K562 (cell line): ENCODE measurements around the gene ST6GALNAC6. TPM values are rescaled to one million over a fixed set of nuclear protein-coding genes. Genes with fewer than 3 reads are reported as not detected.

Experiments used
- ATAC-seq: fragments of 200-7000 bp; cut with Tn5 transposase; 3 replicates; pipeline ENCODE4 v1.9.1; 2020; ENCODE audit warnings: moderate library complexity
- BruUV-seq: library from RNA; stranded (reverse); fragments of 400-500 nt; replicated peaks from 2 replicates; lab custom pipeline; 2021; lab: Mats Ljungman, UMichigan
- CTCF ChIA-PET: fragments of 300-600 bp; formaldehyde crosslinking; extraction: SDS; loops from one replicate; lab custom pipeline; 2021; ENCODE audit warnings: low intra/inter-chr PET ratio; lab: Yijun Ruan, JAX
- POLR2A ChIA-PET: fragments of 300-600, 350-650 bp; sonication (Branson Sonifier 250); formaldehyde crosslinking; extraction: SDS; loops from one replicate; lab custom pipeline; 2021; ENCODE audit warnings: antibody characterized with exemption, inconsistent platforms; lab: Yijun Ruan, JAX
- DNase-seq, 4 experiments: peaks; one replicate each; pipeline versions ENCODE4 v3.0.0 to v3.0.0-alpha.2; 2011 to 2018; ENCODE audit warnings: low spot score in 3 of 4, mixed read lengths in 3 of 4; ENCODE audit errors: extremely low read depth in 1 of 4
- FAIRE-seq: peaks from 2 replicates; lab custom pipeline; 2011; peaks lifted over from hg19 to GRCh38; lab: Jason Lieb, UNC
- H2AFZ ChIP-seq: 2 replicates; pipeline ENCODE4 v1.6.0; 2011; ENCODE audit warnings: low read depth, low read length, control low read depth, inconsistent platforms
- H3K27ac ChIP-seq: fragments of 200-600 bp; 3 replicates; pipeline ENCODE4 v1.8.0; 2011; ENCODE audit warnings: low read depth, mild to moderate bottlenecking, control low read depth, inconsistent platforms, low read length, moderate library complexity, mixed read lengths; ENCODE audit errors: extremely low read depth
- H3K27me3 ChIP-seq, 2 experiments: fragments of 300-600 bp in 1 of 2; 2 replicates in 1 of 2; 3 replicates in 1 of 2; pipeline versions ENCODE4 v1.6.0 to v1.8.0; 2011; ENCODE audit warnings: inconsistent platforms in 2 of 2, low read length in 2 of 2, mild to moderate bottlenecking in 1 of 2, mixed read lengths in 1 of 2, moderate library complexity in 1 of 2; ENCODE audit not compliant: control insufficient read depth in 2 of 2, insufficient read depth in 2 of 2
- H3K36me3 ChIP-seq: fragments of 300-600 bp; 3 replicates; pipeline ENCODE4 v1.8.0; 2011; ENCODE audit warnings: mild to moderate bottlenecking, low read length, inconsistent platforms; ENCODE audit not compliant: control insufficient read depth, insufficient read depth
- H3K4me1 ChIP-seq, 2 experiments: fragments of 200-600 bp in 1 of 2; replicated peaks in 1 of 2; 2 replicates in 1 of 2; 3 replicates in 1 of 2; pipeline versions ENCODE4 v1.5.1 to v1.8.0; 2011; ENCODE audit warnings: inconsistent platforms in 2 of 2, low read length in 2 of 2, mild to moderate bottlenecking in 1 of 2, mixed read lengths in 1 of 2, moderate library complexity in 1 of 2; ENCODE audit not compliant: control insufficient read depth in 2 of 2, insufficient read depth in 2 of 2
- H3K4me2 ChIP-seq: 2 replicates; pipeline ENCODE4 v1.6.1; 2011; ENCODE audit warnings: low read length, control low read depth, inconsistent platforms, mixed read lengths; ENCODE audit not compliant: insufficient read depth
- H3K4me3 ChIP-seq: fragments of 200-600 bp; sonication (generic), shearing (Covaris generic); 2 replicates; pipeline ENCODE4 v1.5.1; 2016; ENCODE audit warnings: control low read depth, inconsistent platforms
- H3K79me2 ChIP-seq: fragments of 200-600 bp; 3 replicates; pipeline ENCODE4 v1.8.0; 2011; ENCODE audit warnings: low read length, inconsistent platforms; ENCODE audit not compliant: control insufficient read depth, insufficient read depth
- H3K9ac ChIP-seq, 2 experiments: 2 replicates each; pipeline versions ENCODE4 v1.6.0 to v1.6.1; 2011; ENCODE audit warnings: low read depth in 2 of 2, low read length in 2 of 2, control low read depth in 1 of 2, inconsistent platforms in 1 of 2, mild to moderate bottlenecking in 1 of 2, mixed read lengths in 1 of 2; ENCODE audit not compliant: insufficient read depth in 1 of 2
- H3K9me1 ChIP-seq: one replicate; pipeline ENCODE4 v1.6.0; 2011; ENCODE audit warnings: inconsistent platforms, mild to moderate bottlenecking, low read length, moderate library complexity; ENCODE audit not compliant: control insufficient read depth, insufficient read depth
- H3K9me3 ChIP-seq: replicated peaks from 2 replicates; pipeline ENCODE4 v1.5.1; 2011; ENCODE audit warnings: low read depth, low read length, inconsistent platforms; ENCODE audit not compliant: control insufficient read depth, insufficient read depth
- H4K20me1 ChIP-seq: replicated peaks from 2 replicates; pipeline ENCODE4 v1.6.1; 2011; ENCODE audit warnings: low read length, inconsistent platforms, mixed read lengths; ENCODE audit not compliant: control insufficient read depth, insufficient read depth
- KAT7 ChIP-seq: sonication (generic); formaldehyde crosslinking; IDR thresholded peaks from 2 replicates; pipeline ENCODE4 v1.8.0; 2022; ENCODE audit warnings: missing genetic modification reagents, mild to moderate bottlenecking, borderline replicate concordance
- KLF6 ChIP-seq: fragments of 250-450 bp; sonication (Bioruptor Pico); IDR thresholded peaks from 2 replicates; pipeline ENCODE4 v1.4.0; 2020; ENCODE audit warnings: mild to moderate bottlenecking, moderate library complexity, borderline replicate concordance
- POLR2G ChIP-seq: fragments of 200-400 bp; formaldehyde crosslinking; IDR thresholded peaks from 2 replicates; pipeline ENCODE4 v1.6.1; 2017; ENCODE audit warnings: low read depth, mild to moderate bottlenecking, antibody characterized with exemption, low read length, moderate library complexity
- ZEB2 ChIP-seq: fragments of 450-650 bp; IDR thresholded peaks from 2 replicates; pipeline ENCODE4 v1.6.1; 2016
- ZHX1 ChIP-seq: fragments of 150-350 bp; conservative IDR thresholded peaks from 2 replicates; pipeline ENCODE4 v1.6.1; 2014; ENCODE audit warnings: low read length
- WGBS: fragments of 100-300 bp; shearing (Covaris generic); methylation state at CpG from one replicate; pipeline ENCODE4 v1.1.6; 2016; ENCODE audit warnings: low coverage, mixed read lengths; ENCODE audit not compliant: insufficient coverage; ENCODE audit errors: missing lambda C conversion rate; 5-methylcytosine and 5-hydroxymethylcytosine counted together
- in situ Hi-C: fragments of 300-500 bp; cut with MboI; formaldehyde crosslinking; loops from 4 replicates; pipeline ENCODE4 v1.15.0; 2018; ENCODE audit warnings: inconsistent platforms, mixed read lengths
- intact Hi-C: fragments of 100-400 bp; cut with micrococcal nuclease; formaldehyde crosslinking; loops from 2 replicates; pipeline ENCODE4 v1.14.2; 2022
- polyA plus RNA-seq, 8 experiments: library from polyadenylated mRNA; depleted of rRNA in 4 of 8; stranded (reverse) in 5 of 8; unstranded in 3 of 8; fragments of >200 nt; fragmentation: Nextera tagmentation in 2 of 8; fragmentation: Illumina TruSeq in 1 of 8; extraction: Ambion mirVana in 2 of 8; extraction: Trizol in 1 of 8; gene quantifications; 2 replicates each; pipeline versions ENCODE4 v1.2.1 to v1.2.3, GENCODE V29; 2011 to 2014; ENCODE audit warnings: inconsistent platforms in 1 of 8, missing spikeins in 1 of 8
- total RNA-seq, 7 experiments: library from RNA; depleted of rRNA in 6 of 7; stranded (reverse); fragments of >200 nt in 6 of 7; fragmentation: Illumina TruSeq in 2 of 7; extraction: Trizol in 2 of 7; gene quantifications; 2 replicates each; pipeline versions ENCODE4 v1.2.1 to v1.2.3, GENCODE V29; 2011 to 2021; ENCODE audit warnings: low replicate concordance in 1 of 7

The ST6GALNAC6 gene
- total and polyA plus RNA-seq, 9 of the 15 experiments (the other 6 are each of a cell fraction or from before 2014, with no cell fraction given) = 0.13 to 23.0 (median 14.5) TPM

GRCh38 chr9:127884976-127885490 is 14.4 kb downstream of the ST6GALNAC6 start:
- peaks cover 0 to 29% of the 10 kb centered on the region in 2 experiments; a peak in 3 of 5 replicates for H3K4me1 ChIP-seq
- no peaks in the 10 kb centered on the region for H3K9me1 ChIP-seq
- H4K20me1 ChIP-seq = no peaks in the 10 kb centered on the region
- no peak overlapping the region for H3K4me3 ChIP-seq
- H3K27me3 ChIP-seq = no peaks in the 10 kb centered on the region
- no peaks in the 10 kb centered on the region for H3K9me3 ChIP-seq
- BruUV-seq = no TSS peak
- H3K27ac ChIP-seq = no peak overlapping the region
- no peak overlapping the region for H3K4me2 ChIP-seq
- no peak for TF ChIP-seq KAT7 (CRISPR knock-in tag)
- TF ChIP-seq POLR2G = peak; percentile 36; the same call in 1 of the 2 replicates
- no peak for TF ChIP-seq KLF6 (CRISPR knock-in tag)
- no peak for TF ChIP-seq ZHX1
- no peak for TF ChIP-seq ZEB2
- H3K79me2 ChIP-seq = no peaks in the 10 kb centered on the region
- ChIA-PET CTCF (no interaction called here), POLR2A (interaction anchor here (0.7 to 2.4 kb wide), 4 partner anchors 8 to 118 kb away, joined by 3 to 12 read pairs (median 4); no protein-coding TSS in a partner anchor)
- no peak overlapping the region for H2AFZ ChIP-seq
- peaks cover 40% of the 10 kb centered on the region for H3K36me3 ChIP-seq
- intact Hi-C loops (no loop called here), in situ Hi-C loops (no loop called here)
- FAIRE-seq (no peak), ATAC-seq (no peak), DNase-seq (no peak)
- WGBS = 77% methylated on average over 15 of the region's 15 CpGs
- peak overlapping the region in 1 of 2 experiments; percentile 76; a peak in 2 of 4 replicates for H3K9ac ChIP-seq
